Gastrocnemius medialis (tissue), 4 donors: Measurements from ENCODE around the gene ACKR2. TPM values are rescaled to one million over a fixed set of nuclear protein-coding genes. Genes with fewer than 3 reads are reported as not detected.

Experiments
- ATAC-seq, 2 donors: fragments of 150-250 bp; one replicate each; pipeline ENCODE4 v1.9.1; 2016
- DNase-seq, 2 donors: peaks; one replicate each; pipeline ENCODE4 v3.0.0-alpha.2; 2019
- H3K27ac ChIP-seq, 4 donors: fragments of 200-600 bp; sonication (generic); 1 replicate in 1 of 4; 2 replicates in 3 of 4; pipeline ENCODE4 v1.5.1; 2016 to 2018; ENCODE audit warnings: mild to moderate bottlenecking in 2 of 4, moderate library complexity in 1 of 4
- H3K27me3 ChIP-seq, 3 donors: fragments of 200-600 bp; sonication (generic) in 2 of 3; 1 replicate in 1 of 3; 2 replicates in 2 of 3; pipeline versions ENCODE4 v1.5.1 to v1.6.0; 2016 to 2019; ENCODE audit warnings: mild to moderate bottlenecking in 1 of 3, moderate library complexity in 1 of 3
- H3K36me3 ChIP-seq, 2 donors: fragments of 200-600 bp; sonication (generic) in 1 of 2; one replicate each; pipeline ENCODE4 v1.5.1; 2017 to 2018
- H3K4me1 ChIP-seq, 2 donors: fragments of 200-600 bp; sonication (generic) in 1 of 2; one replicate each; pipeline ENCODE4 v1.5.1; 2016 to 2017; ENCODE audit warnings: mild to moderate bottlenecking in 2 of 2
- H3K4me3 ChIP-seq, 4 donors: fragments of 200-600 bp; sonication (generic) in 3 of 4; 1 replicate in 1 of 4; 2 replicates in 3 of 4; pipeline ENCODE4 v1.5.1; 2016 to 2019; ENCODE audit warnings: mild to moderate bottlenecking in 2 of 4
- H3K9me3 ChIP-seq, 3 donors: fragments of 200-600 bp; sonication (generic) in 2 of 3; 1 replicate in 1 of 3; 2 replicates in 2 of 3; pipeline ENCODE4 v1.5.1; 2016 to 2019
- POLR2A ChIP-seq, 2 donors: fragments of 450-650 bp; IDR thresholded peaks; one replicate each; pipeline ENCODE4 v1.6.1; 2017; ENCODE audit warnings: antibody characterized with exemption in 2 of 2, mild to moderate bottlenecking in 2 of 2, moderate library complexity in 2 of 2
- in situ Hi-C, 4 donors: fragments of 200-750 bp; cut with MboI; loops; one replicate each; pipeline versions ENCODE4 v1.15.0 to v1.8.0; 2017; ENCODE audit warnings: low sequenced_read_pairs in 4 of 4
- intact Hi-C: fragments of 100-400 bp; cut with DNase I; formaldehyde crosslinking; loops from one replicate; pipeline ENCODE4 v1.15.1; 2023; ENCODE audit warnings: low total_unique reads
- total RNA-seq, 4 donors: library from RNA; depleted of rRNA; stranded (reverse); fragments of >200 nt; gene quantifications; one replicate each; pipeline versions ENCODE4 v1.1.0 to v1.2.3, GENCODE V29; 2016
- TF ChIP-seq, protein P1 (sequence below), 5 experiments: fragments of 450-650 bp in 3 of 5; fragments of 200-600 bp in 2 of 5; sonication (generic) in 2 of 5; IDR thresholded peaks in 4 of 5; conservative IDR thresholded peaks in 1 of 5; 1 replicate in 4 of 5; 2 replicates in 1 of 5; pipeline ENCODE4 v1.5.1; 2016 to 2019; ENCODE audit warnings: antibody characterized with exemption in 5 of 5, mild to moderate bottlenecking in 3 of 5, moderate library complexity in 3 of 5

ACKR2 gene
- total RNA-seq, 4 donors from 2014 or later: 0.23 to 1.1 (median 0.51) TPM; not detected in 1

DNA sequence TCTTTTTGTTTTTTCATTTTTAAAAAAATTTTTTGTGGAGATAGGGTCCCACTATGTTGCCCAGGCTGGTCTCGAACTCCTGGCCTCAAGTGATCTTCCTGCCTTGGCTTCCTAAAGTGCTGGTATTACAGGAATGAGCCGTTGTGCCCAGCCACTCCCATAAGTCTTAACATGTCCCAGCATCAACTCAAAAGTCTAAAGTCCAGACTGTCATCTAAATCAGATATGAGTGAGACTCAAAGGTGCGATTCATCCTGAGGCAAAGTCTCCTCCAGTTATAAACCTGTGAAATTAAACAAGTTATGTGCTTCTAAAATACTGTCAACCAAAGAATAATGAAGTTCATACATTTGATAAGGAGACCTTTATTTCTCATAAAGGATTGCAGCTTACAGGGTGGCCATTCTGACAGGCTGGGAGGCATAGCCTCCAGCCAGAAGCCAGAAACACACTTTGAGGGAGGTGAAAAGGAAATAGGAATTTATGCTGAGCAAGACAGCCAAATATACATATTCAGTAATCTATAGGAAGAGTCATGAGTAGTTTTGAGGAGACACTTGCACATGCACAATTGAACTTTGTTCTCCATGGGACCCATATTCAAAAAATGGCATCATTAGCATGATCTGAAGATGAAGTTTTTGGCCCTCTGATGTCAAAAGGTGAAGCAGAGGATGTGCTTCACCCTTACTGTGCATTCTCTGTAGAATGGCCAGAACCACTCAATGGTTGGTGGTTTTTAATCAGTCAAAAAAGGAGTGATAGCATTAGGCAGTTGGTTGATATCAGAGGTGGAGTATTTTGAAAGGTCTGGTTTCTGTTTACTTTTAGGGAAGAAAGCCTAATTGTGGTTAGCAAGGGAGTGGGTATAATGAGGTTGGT lies 85.7 kb downstream of the ACKR2 start:
- in situ Hi-C loops: no loop called here
- H3K27me3 ChIP-seq: no peaks in the 10 kb centered on the region
- no peaks in the 10 kb centered on the region for H3K4me1 ChIP-seq
- no peak overlapping the region for H3K27ac ChIP-seq
- H3K36me3 ChIP-seq: no peaks in the 10 kb centered on the region
- intact Hi-C loops: no loop called here
- ATAC-seq (no peak), DNase-seq (no peak)
- TF ChIP-seq, protein P1, sequence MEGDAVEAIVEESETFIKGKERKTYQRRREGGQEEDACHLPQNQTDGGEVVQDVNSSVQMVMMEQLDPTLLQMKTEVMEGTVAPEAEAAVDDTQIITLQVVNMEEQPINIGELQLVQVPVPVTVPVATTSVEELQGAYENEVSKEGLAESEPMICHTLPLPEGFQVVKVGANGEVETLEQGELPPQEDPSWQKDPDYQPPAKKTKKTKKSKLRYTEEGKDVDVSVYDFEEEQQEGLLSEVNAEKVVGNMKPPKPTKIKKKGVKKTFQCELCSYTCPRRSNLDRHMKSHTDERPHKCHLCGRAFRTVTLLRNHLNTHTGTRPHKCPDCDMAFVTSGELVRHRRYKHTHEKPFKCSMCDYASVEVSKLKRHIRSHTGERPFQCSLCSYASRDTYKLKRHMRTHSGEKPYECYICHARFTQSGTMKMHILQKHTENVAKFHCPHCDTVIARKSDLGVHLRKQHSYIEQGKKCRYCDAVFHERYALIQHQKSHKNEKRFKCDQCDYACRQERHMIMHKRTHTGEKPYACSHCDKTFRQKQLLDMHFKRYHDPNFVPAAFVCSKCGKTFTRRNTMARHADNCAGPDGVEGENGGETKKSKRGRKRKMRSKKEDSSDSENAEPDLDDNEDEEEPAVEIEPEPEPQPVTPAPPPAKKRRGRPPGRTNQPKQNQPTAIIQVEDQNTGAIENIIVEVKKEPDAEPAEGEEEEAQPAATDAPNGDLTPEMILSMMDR (IDR thresholded peaks at IDR 0.05 in 4 of 5, conservative IDR thresholded peaks at IDR 0.05 in 1 of 5): no peak
- no peak for TF ChIP-seq POLR2A (IDR thresholded peaks at IDR 0.05)
- H3K4me3 ChIP-seq: no peak overlapping the region
- no peaks in the 10 kb centered on the region for H3K9me3 ChIP-seq

DNA sequence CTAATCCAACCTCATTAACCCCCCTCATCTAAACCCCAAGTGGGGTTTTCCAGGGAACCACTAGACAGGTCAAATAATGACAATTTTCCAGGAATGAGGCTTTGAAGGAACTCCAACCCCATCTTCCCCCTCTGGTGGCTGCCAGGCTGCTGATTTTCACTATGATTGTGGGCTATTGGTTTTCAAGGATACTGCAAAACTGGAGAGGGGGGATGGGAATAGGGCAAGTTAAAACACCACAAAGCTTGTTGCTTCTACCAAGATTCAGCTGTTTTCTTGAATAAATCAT lies 86.3 kb downstream of the ACKR2 start:
- intact Hi-C loops: no loop called here
- no peak for DNase-seq
- no peaks in the 10 kb centered on the region for H3K9me3 ChIP-seq

DNA sequence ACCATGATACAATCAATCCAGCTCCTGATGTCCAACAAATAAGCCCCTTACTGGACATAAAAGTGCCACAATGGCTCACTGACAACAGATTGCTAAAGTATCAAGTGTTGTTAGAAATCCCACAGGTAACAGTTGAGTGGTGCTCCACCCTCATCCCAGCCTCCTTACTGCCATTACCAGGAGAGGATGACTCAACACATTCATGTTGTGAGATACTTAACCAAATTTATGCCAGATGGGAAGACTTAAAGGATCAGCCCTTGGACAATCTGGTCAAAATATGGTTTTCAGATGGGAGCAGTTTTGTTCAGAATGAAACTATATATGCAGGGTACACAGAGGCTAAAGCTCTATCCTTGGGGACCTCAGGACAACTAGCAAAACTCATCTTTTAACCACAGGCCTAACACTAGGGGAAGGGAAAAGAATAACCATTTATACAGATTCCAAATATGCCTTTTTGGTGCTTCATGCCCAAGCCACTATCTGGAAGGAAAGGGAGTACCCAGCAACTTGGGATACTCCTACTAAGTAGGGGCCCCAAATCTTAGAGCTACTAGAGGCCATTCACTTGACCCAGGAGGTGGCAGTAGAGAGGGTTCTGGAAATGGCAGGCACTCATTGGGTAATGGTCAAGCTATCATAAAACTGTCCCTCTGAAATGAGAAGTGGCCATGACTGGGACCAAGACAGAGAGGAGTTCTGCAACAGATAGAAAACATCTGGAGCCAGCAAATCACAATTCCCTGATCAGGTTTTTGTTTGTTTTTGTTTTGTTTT lies 89.8 kb downstream of the ACKR2 start:
- no peak for ATAC-seq
- in situ Hi-C loops (no loop called here), intact Hi-C loops (no loop called here)
- no peaks in the 10 kb centered on the region for H3K9me3 ChIP-seq
- H3K36me3 ChIP-seq: no peaks in the 10 kb centered on the region
- no peak overlapping the region for H3K4me3 ChIP-seq
- no peaks in the 10 kb centered on the region for H3K27me3 ChIP-seq
- H3K4me1 ChIP-seq: no peaks in the 10 kb centered on the region
- TF ChIP-seq, protein P1 (IDR thresholded peaks at IDR 0.05 in 4 of 5, conservative IDR thresholded peaks at IDR 0.05 in 1 of 5): no peak
- no peak for TF ChIP-seq POLR2A (IDR thresholded peaks at IDR 0.05)
- DNase-seq: no peak
- no peak overlapping the region for H3K27ac ChIP-seq

More for the DNA sequence above, 86.3 kb downstream of the ACKR2 start:
- Histone ChIP-seq H3K4me3 (no peak overlapping the region), H3K4me1 (no peaks in the 10 kb centered on the region), H3K27ac (no peak overlapping the region), H3K27me3 (no peaks in the 10 kb centered on the region), H3K36me3 (no peaks in the 10 kb centered on the region)
- no peak for ATAC-seq
- in situ Hi-C loops: no loop called here
- TF ChIP-seq POLR2A (IDR thresholded peaks at IDR 0.05): no peak
- TF ChIP-seq, protein P1 (IDR thresholded peaks at IDR 0.05 in 4 of 5, conservative IDR thresholded peaks at IDR 0.05 in 1 of 5): no peak

DNA sequence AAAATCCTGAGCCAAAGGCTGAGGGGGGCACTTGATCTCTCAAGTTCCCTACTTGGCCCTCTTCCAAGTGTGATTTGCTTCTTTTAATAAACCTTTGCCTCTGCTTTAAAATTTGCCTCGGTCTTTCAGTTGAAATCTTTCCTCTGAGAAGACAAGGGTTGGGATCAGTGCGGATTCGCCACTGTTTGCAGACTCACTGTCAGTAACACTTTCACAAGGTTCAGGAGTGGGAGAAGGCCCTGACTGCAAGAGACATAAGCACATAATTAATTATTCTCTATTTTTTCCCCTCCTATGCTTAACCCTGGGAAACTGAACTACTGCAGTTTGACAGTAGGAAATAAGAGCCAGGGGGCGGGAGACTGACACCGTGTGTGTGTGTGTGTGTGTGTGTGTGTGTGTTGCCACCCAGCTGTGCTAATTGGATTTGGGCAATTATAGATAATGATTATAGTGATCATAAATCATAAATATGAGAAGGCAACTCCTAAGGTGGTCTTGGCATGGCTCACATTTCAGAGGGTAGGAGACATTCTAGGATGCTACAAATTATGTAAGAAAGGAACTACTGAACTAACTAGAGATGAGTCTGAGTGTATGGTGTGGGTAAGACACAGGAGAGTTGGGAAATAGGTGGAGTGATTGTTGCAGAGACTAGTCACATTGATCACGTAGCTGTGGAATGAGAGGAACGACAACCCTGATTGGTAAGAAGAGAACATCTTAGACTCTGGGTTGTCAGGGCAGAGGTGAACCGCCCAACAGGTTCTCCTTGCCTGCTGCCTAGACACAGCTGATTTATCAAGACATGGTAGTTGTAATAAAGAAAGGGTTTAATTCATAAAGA lies 91.2 kb downstream of the ACKR2 start:
- Histone ChIP-seq H3K27me3 (no peaks in the 10 kb centered on the region), H3K36me3 (no peaks in the 10 kb centered on the region), H3K4me3 (no peak overlapping the region), H3K27ac (no peak overlapping the region), H3K9me3 (no peaks in the 10 kb centered on the region), H3K4me1 (no peaks in the 10 kb centered on the region)
- no peak for ATAC-seq
- DNase-seq: no peak
- intact Hi-C loops: no loop called here
- TF ChIP-seq, protein P1 (IDR thresholded peaks at IDR 0.05 in 4 of 5, conservative IDR thresholded peaks at IDR 0.05 in 1 of 5): no peak
- TF ChIP-seq POLR2A (IDR thresholded peaks at IDR 0.05): no peak
- in situ Hi-C loops: no loop called here
